Thyroid gland (tissue), 4 donors: ENCODE results near the gene RSBN1. TPM values are rescaled to one million over a fixed set of nuclear protein-coding genes. Genes with fewer than 3 reads are reported as not detected.
"Not testable (repeated sequence)": the region's sequence is repeated elsewhere in the genome, so short reads cannot be mapped to it uniquely, and the experiment has no call there.

Experiments
- DNase-seq, 2 donors: peaks; one replicate each; pipeline ENCODE4 v3.0.0-alpha.2; 2019
- H3K27ac ChIP-seq, 3 donors: fragments of 200-600 bp; sonication (generic); 1 replicate in 2 of 3; 2 replicates in 1 of 3; pipeline ENCODE4 v1.5.1; 2016 to 2019; ENCODE audit warnings: mild to moderate bottlenecking in 1 of 3, moderate library complexity in 1 of 3
- H3K27me3 ChIP-seq: fragments of 200-600 bp; sonication (generic); one replicate; pipeline ENCODE4 v1.5.1; 2019
- H3K36me3 ChIP-seq, 2 donors: fragments of 200-600 bp; sonication (generic); one replicate each; pipeline ENCODE4 v1.5.1; 2016 to 2019
- H3K4me1 ChIP-seq, 2 donors: fragments of 200-600 bp; sonication (generic); one replicate each; pipeline ENCODE4 v1.5.1; 2017 to 2019
- H3K4me3 ChIP-seq, 3 donors: fragments of 200-600 bp; sonication (generic); replicated peaks in 1 of 3; 1 replicate in 2 of 3; 2 replicates in 1 of 3; pipeline ENCODE4 v1.5.1; 2016; ENCODE audit warnings: mild to moderate bottlenecking in 1 of 3
- H3K9me3 ChIP-seq: fragments of 200-600 bp; sonication (generic); one replicate; pipeline ENCODE4 v1.5.1; 2017
- POLR2A ChIP-seq, 2 donors: fragments of 450-650 bp; IDR thresholded peaks; one replicate each; pipeline ENCODE4 v1.6.1; 2017; ENCODE audit warnings: antibody characterized with exemption in 2 of 2, mild to moderate bottlenecking in 2 of 2, moderate library complexity in 1 of 2
- WGBS, 2 donors: methylation state at CpG; one replicate each; pipeline ENCODE4 v1.1.5; 2017; 5-methylcytosine and 5-hydroxymethylcytosine counted together
- intact Hi-C: fragments of 100-400 bp; cut with DNase I; formaldehyde crosslinking; loops from one replicate; pipeline ENCODE4 v1.15.1; 2023
- total RNA-seq, 4 donors: library from RNA; depleted of rRNA; stranded (reverse); fragments of >200 nt; gene quantifications; one replicate each; pipeline ENCODE4 v1.2.3, GENCODE V29; 2016
- TF ChIP-seq, protein P1 (sequence below), 6 experiments: fragments of 200-600 bp in 3 of 6; fragments of 450-650 bp in 3 of 6; sonication (generic) in 3 of 6; IDR thresholded peaks; one replicate each; pipeline ENCODE4 v1.5.1; 2016 to 2019; ENCODE audit warnings: antibody characterized with exemption in 6 of 6, mild to moderate bottlenecking in 2 of 6, inconsistent platforms in 1 of 6, moderate library complexity in 1 of 6

The RSBN1 gene
- total RNA-seq, 4 donors from 2014 or later, result 23.7 to 31.5 (median 26.8) TPM

DNA sequence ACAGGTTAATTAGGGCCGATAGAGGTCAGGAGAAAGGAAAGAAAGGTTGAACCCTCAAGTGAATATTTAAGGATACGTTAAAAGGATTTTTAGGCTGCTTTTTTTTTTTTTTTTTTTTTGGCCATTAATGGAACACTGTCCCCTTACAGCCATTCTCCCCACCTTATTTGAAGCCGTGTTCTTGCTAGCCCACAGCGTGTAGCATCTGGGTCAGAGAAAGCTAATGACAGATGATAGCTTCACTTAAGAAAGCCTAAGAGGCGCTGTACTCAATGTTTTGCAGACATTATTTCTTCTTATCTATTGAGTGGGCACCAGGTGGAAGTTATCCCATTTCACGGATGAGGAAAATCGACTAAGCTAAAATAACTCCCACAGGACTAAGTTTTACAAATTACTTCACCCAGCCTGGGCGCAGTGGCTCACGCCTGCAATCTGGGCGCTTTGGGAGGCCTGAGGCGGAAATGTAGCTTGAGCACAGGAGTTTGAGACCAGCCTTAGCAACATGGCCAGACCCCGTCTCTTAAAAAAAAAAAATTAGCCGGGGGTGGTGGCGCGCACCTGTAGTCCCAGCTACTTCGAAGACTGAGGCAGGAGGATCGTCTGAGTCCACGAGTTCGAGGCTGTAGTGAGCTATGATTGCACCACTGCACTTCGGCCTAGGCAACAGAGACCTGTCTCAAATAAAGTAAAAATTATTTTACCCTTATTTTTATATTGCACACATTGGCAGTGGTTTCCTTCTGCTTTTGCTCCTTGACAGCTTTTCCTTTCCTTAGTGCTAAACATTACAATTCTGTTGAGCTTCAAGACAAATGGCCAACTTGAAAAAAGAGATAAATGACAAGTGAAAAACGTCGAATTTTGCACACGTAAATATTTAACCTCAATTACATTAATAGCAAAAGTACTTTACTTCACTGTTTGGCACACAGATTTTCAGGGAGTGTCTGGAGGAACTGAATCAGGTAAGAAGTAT lies 51.9 kb downstream of the RSBN1 start:
- H3K27ac ChIP-seq, result peak overlapping the region; percentile 89 to 95 (median 90)
- DNase-seq, result no peak
- H3K4me1 ChIP-seq, result peaks cover 0 to 8% of the 10 kb centered on the region in 2 donors
- H3K9me3 ChIP-seq, result no peaks in the 10 kb centered on the region
- TF ChIP-seq, protein P1, sequence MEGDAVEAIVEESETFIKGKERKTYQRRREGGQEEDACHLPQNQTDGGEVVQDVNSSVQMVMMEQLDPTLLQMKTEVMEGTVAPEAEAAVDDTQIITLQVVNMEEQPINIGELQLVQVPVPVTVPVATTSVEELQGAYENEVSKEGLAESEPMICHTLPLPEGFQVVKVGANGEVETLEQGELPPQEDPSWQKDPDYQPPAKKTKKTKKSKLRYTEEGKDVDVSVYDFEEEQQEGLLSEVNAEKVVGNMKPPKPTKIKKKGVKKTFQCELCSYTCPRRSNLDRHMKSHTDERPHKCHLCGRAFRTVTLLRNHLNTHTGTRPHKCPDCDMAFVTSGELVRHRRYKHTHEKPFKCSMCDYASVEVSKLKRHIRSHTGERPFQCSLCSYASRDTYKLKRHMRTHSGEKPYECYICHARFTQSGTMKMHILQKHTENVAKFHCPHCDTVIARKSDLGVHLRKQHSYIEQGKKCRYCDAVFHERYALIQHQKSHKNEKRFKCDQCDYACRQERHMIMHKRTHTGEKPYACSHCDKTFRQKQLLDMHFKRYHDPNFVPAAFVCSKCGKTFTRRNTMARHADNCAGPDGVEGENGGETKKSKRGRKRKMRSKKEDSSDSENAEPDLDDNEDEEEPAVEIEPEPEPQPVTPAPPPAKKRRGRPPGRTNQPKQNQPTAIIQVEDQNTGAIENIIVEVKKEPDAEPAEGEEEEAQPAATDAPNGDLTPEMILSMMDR (IDR thresholded peaks at IDR 0.05), result no peak
- no peak for TF ChIP-seq POLR2A (IDR thresholded peaks at IDR 0.05)
- H3K27me3 ChIP-seq, result no peaks in the 10 kb centered on the region
- no peaks in the 10 kb centered on the region for H3K36me3 ChIP-seq
- 80 to 81% methylated on average over 23 of the region's 23 CpGs for WGBS, 2 donors
- intact Hi-C loops, result no loop called here
- peak overlapping the region in 1 of 3 donors; percentile 76 for H3K4me3 ChIP-seq

DNA sequence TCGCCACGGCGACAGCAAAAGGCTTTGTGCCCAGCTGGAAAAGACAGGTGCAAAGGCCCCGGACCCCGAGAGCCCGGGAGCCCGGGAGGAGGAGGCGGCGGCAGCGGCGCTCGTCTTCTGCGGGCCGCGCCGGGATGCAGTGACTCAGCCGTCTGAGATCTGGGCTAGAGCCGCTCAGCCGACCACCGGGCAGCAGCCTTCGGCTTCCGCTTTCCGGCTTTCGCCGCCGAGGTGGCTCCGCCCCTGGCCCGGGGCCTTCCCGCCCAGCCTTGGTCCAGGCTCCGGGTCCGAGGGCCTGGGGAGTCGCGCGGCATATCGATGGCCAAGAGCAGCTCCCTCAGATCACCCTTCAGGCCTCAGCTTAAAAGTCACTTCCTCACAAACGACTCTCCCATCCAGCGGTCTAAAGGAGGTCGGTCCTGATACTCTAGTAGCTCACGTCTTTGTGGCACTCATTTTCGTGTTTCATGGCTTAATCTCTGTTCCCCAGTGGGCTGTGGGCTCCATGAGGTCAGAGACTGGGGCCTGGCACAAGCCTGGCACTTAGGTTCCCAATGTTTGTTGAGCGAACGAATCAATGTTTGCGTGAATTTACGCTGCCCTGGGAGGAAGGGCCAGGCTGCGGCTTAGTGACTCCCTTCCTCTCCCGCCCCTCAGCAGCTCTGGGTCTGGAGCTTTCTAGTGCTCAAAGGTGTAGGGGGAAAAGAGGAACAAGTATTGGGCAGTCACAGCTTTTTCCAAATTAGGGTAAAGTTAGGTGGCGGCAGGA lies 52.8 kb downstream of the RSBN1 start, which contains the start of gene PHTF1:
Gene PHTF1 (minus strand): TSS at position 154 of the 769 bp plus-strand sequence. CDS start 783 bp downstream, outside the sequence.
- peak; percentile 63 to 67 for DNase-seq
- WGBS, 2 donors, result 2 to 3% methylated on average over 15 to 34 of the region's 47 CpGs
- intact Hi-C loops, result no loop called here
- H3K27ac ChIP-seq, result peak within 1 kb of the TSS; percentile 89 to 95 (median 90)
- peak within 1 kb of the TSS; percentile 9 to 83 (median 76) for H3K4me3 ChIP-seq
- TF ChIP-seq, protein P1 (IDR thresholded peaks at IDR 0.05), result no peak
- peak; percentile 11 to 63 for TF ChIP-seq POLR2A (IDR thresholded peaks at IDR 0.05)
- H3K9me3 ChIP-seq, result no peaks in the 10 kb centered on the region
- H3K36me3 ChIP-seq, result no peaks in the 10 kb centered on the region
- H3K4me1 ChIP-seq, result peaks cover 0 to 8% of the 10 kb centered on the region in 2 donors
- H3K27me3 ChIP-seq, result no peaks in the 10 kb centered on the region

DNA sequence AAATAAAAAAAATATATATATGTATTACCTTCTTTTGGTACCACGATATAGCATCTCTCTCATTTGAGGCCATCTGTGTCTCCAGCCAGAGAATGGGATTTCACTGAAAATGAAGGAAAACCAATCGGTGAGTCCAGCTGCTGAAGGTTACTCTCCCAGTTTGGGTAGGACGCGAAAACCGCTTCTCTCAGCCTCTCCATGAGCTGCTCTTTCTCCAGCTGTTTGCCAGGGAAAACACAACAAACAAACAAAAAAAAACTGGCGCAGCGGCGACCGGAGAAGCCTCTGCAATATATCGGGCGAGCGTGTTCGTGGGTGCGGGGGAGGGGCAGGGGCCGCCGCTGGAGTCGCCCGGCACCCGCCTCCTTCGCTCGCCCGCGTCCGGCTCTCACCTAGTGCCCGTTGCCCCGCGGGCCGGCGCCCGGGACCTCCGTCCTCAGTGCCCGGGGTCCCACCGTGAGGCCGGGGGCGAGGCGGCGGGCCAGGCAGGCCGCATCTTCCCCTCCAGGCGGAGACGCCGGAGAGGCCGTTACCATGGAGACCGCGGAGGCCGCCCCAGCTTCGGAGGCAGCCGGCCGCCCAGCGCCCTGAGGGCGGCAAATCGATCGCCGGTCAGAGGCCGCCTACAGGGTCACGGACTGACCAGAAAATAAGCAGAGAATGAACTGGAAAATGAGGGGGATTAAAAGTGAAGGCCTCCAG lies 53.5 kb downstream of the RSBN1 start:
- Histone ChIP-seq H3K27me3 (no peaks in the 10 kb centered on the region), H3K4me3 (peak overlapping the region; percentile 9 to 83 (median 76)), H3K9me3 (no peaks in the 10 kb centered on the region), H3K27ac (peak overlapping the region; percentile 89 to 95 (median 90)), H3K4me1 (peaks cover 0 to 8% of the 10 kb centered on the region in 2 donors), H3K36me3 (peaks cover 0 to 5% of the 10 kb centered on the region in 2 donors)
- DNase-seq, result peak; percentile 61 to 64
- no peak for TF ChIP-seq POLR2A (IDR thresholded peaks at IDR 0.05)
- TF ChIP-seq, protein P1 (IDR thresholded peaks at IDR 0.05), result no peak
- WGBS, 2 donors, result 0% methylated on average over 23 to 37 of the region's 55 CpGs
- intact Hi-C loops, result no loop called here

DNA sequence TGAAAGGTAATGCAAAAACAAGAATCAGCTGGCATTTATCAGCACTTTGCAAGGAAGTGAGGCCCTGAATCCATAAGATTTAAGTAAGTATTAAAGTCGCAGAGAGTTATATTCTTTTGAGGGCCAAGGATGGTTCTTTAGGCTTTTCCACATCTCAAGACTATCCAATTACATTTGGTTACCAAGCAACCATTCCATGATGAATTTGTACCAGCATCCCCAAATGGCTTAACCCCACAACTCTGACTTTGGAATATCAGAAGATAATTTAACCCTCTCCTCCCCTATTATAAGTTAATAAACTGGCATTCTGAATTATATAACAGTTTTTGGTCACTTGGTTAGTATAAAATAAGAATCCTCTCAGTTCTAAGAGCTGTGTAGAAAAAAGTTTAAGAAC lies 55.8 kb downstream of the RSBN1 start:
- 87 to 91% methylated on average over 1 of the region's 1 CpG for WGBS, 2 donors
- TF ChIP-seq, protein P1 (IDR thresholded peaks at IDR 0.05), result no peak
- TF ChIP-seq POLR2A (IDR thresholded peaks at IDR 0.05), result no peak
- intact Hi-C loops, result no loop called here
- Histone ChIP-seq H3K27me3 (no peaks in the 10 kb centered on the region), H3K27ac (no peak overlapping the region), H3K9me3 (no peaks in the 10 kb centered on the region), H3K4me3 (no peak overlapping the region), H3K36me3 (peaks cover 0 to 9% of the 10 kb centered on the region in 2 donors), H3K4me1 (peaks cover 0 to 8% of the 10 kb centered on the region in 2 donors)
- DNase-seq, result no peak

DNA sequence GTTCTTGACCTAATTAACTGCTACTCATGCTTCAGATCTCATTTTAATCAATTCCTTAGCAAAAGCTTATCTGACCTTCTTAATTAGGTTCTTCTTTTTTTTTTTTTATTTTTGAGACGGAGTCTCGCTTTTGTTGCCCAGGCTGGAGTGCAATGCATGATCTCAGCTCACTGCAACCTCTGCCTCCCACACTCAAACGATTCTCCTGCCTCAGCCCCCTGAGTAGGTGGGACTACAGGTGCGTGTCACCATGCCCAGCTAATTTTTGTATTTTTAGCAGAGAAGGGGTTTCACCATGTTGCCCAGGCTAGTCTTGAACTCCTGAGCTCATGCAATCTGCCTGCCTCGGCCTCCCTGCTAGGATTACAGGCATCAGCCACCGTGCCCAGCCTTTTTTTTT lies 58.9 kb downstream of the RSBN1 start:
- H3K9me3 ChIP-seq, H3K27ac ChIP-seq, H3K27me3 ChIP-seq, intact Hi-C loops, H3K4me3 ChIP-seq, H3K4me1 ChIP-seq, DNase-seq: not testable (repeated sequence)
- 91 to 97% methylated on average over 6 of the region's 6 CpGs for WGBS, 2 donors
- H3K36me3 ChIP-seq, result peaks cover 0 to 12% of the 10 kb centered on the region in 2 donors
